OCI-LY3 (cell line): Measurements from ENCODE around the gene PAMR1.

Source experiments
- H2AFZ ChIP-seq: fragments of 200-600, 300-600 bp; shearing (Covaris generic); 2 replicates; pipeline ENCODE4 v1.6.0; 2014; ENCODE audit warnings: antibody characterized with exemption, low read depth, low read length
- H3K27ac ChIP-seq: fragments of 200-600, 300-600 bp; sonication (generic); 2 replicates; pipeline ENCODE4 v1.5.1; 2014; ENCODE audit warnings: mild to moderate bottlenecking, low read length, moderate library complexity, mixed read lengths
- H3K27me3 ChIP-seq: fragments of 200-600, 300-600 bp; sonication (generic); 2 replicates; pipeline ENCODE4 v1.6.1; 2014; ENCODE audit warnings: low read depth, low read length, mixed read lengths
- H3K36me3 ChIP-seq: fragments of 200-600, 300-600 bp; sonication (generic); replicated peaks from 2 replicates; pipeline ENCODE3; 2014; ENCODE audit warnings: low read depth, low read length, mixed read lengths
- H3K4me1 ChIP-seq: fragments of 300-600, 200-600 bp; sonication (generic); 2 replicates; pipeline ENCODE4 v1.6.1; 2014; ENCODE audit warnings: low read length, mixed read lengths
- H3K4me2 ChIP-seq: fragments of 200-600, 300-600 bp; sonication (generic); 2 replicates; pipeline ENCODE4 v1.6.1; 2014; ENCODE audit warnings: low read length, mixed read lengths
- H3K4me3 ChIP-seq: fragments of 300-600, 200-600 bp; sonication (generic); 2 replicates; pipeline ENCODE4 v1.5.1; 2014; ENCODE audit warnings: antibody characterized with exemption, mild to moderate bottlenecking, low read length, moderate library complexity
- H3K79me2 ChIP-seq: fragments of 300-600, 200-600 bp; shearing (Covaris generic); 2 replicates; pipeline ENCODE4 v1.6.1; 2014; ENCODE audit warnings: mild to moderate bottlenecking, low read length, mixed read lengths
- H3K9ac ChIP-seq: fragments of 300-600, 200-600 bp; shearing (Covaris generic); 2 replicates; pipeline ENCODE4 v1.6.0; 2014; ENCODE audit warnings: mild to moderate bottlenecking, low read length, moderate library complexity
- H3K9me3 ChIP-seq: fragments of 200-600, 300-600 bp; shearing (Covaris generic); 2 replicates; pipeline ENCODE4 v1.6.1; 2014; ENCODE audit warnings: low read length, mixed read lengths; ENCODE audit not compliant: insufficient read depth
- H4K20me1 ChIP-seq: fragments of 200-600, 300-600 bp; sonication (generic); 2 replicates; pipeline ENCODE4 v1.6.1; 2016; ENCODE audit warnings: low read length, mixed read lengths; ENCODE audit not compliant: insufficient read depth
- EZH2phosphoT487 ChIP-seq: fragments of 200-600 bp; shearing (Covaris generic); IDR thresholded peaks from 2 replicates; pipeline ENCODE4 v1.6.1; 2018; ENCODE audit warnings: antibody characterized with exemption, mixed run types, low read depth
- TF ChIP-seq, protein P1 (sequence below): fragments of 200-600, 300-600 bp; sonication (generic); IDR thresholded peaks from 2 replicates; pipeline ENCODE4 v1.5.1; 2014; ENCODE audit warnings: antibody characterized with exemption, low read length, low read depth

The PAMR1 gene

DNA sequence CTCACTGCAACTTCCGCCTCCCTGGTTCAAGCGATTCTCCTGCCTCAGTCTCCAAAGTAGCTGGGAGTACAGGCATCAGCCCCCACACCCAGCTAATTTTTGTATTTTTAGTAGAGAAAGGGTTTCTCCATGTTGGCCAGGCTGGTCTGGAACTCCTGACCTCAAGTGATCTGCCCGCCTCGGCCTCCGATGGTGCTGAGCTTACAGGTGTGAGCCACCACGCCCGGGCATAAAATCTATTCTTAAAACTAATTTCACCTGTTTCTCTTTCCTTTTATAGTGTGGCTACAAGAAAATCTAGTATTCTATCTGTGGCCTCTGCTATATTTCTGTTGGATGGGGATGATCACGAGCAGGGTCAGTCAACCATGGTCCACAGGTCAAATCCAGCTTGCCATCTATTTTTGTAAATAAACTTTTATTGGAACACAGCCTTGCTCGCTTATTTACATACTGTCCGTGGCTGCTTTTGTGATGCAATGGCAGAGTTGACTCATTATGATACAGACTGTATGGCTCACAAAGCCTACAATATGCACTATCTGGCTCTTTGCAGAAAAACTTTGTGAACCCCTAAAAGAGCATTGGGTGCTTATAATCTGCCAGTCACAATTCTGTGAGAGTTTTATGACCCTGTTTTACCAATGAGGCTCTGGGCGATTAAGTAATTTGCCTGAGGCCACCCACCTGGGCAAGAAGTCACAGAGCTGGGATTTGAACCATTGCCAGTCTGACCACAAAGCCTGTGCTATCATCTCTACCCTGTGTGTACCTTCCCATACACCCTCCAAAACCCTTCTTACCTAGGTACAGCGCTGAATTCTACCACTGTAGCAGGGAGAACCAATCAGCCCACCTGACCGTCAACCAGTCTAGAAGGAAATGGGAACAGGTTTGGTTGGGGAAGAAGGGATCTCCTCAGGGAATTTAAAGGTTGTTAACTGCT lies 134.4 kb downstream of the PAMR1 start:
- peaks cover 15% of the 10 kb centered on the region for H3K4me1 ChIP-seq
- H4K20me1 ChIP-seq = no peaks in the 10 kb centered on the region
- no peak overlapping the region for H2AFZ ChIP-seq
- H3K4me3 ChIP-seq = peak overlapping the region; percentile 41
- no peaks in the 10 kb centered on the region for H3K9me3 ChIP-seq
- no peak for TF ChIP-seq EZH2phosphoT487
- TF ChIP-seq, protein P1, sequence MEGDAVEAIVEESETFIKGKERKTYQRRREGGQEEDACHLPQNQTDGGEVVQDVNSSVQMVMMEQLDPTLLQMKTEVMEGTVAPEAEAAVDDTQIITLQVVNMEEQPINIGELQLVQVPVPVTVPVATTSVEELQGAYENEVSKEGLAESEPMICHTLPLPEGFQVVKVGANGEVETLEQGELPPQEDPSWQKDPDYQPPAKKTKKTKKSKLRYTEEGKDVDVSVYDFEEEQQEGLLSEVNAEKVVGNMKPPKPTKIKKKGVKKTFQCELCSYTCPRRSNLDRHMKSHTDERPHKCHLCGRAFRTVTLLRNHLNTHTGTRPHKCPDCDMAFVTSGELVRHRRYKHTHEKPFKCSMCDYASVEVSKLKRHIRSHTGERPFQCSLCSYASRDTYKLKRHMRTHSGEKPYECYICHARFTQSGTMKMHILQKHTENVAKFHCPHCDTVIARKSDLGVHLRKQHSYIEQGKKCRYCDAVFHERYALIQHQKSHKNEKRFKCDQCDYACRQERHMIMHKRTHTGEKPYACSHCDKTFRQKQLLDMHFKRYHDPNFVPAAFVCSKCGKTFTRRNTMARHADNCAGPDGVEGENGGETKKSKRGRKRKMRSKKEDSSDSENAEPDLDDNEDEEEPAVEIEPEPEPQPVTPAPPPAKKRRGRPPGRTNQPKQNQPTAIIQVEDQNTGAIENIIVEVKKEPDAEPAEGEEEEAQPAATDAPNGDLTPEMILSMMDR = no peak
- H3K36me3 ChIP-seq = no peaks in the 10 kb centered on the region
- H3K79me2 ChIP-seq = no peaks in the 10 kb centered on the region
- no peak overlapping the region for H3K27ac ChIP-seq
- H3K27me3 ChIP-seq = peaks cover 29% of the 10 kb centered on the region
- peak overlapping the region; percentile 63 for H3K4me2 ChIP-seq
- no peak overlapping the region for H3K9ac ChIP-seq

GRCh38 chr11:35389897-35390465 lies 135.4 kb downstream of the PAMR1 start:
- Histone ChIP-seq H2AFZ (no peak overlapping the region), H3K27me3 (peaks cover 29% of the 10 kb centered on the region), H3K9me3 (no peaks in the 10 kb centered on the region), H3K4me2 (no peak overlapping the region), H3K27ac (no peak overlapping the region), H3K79me2 (no peaks in the 10 kb centered on the region), H4K20me1 (no peaks in the 10 kb centered on the region), H3K36me3 (no peaks in the 10 kb centered on the region), H3K9ac (no peak overlapping the region), H3K4me1 (peaks cover 15% of the 10 kb centered on the region), H3K4me3 (no peak overlapping the region)
- TF ChIP-seq, protein P1 = no peak
- TF ChIP-seq EZH2phosphoT487 = no peak

GRCh38 chr11:35389112-35389511 lies 136.3 kb downstream of the PAMR1 start:
- Histone ChIP-seq H3K4me1 (peaks cover 15% of the 10 kb centered on the region), H3K4me2 (no peak overlapping the region), H4K20me1 (no peaks in the 10 kb centered on the region), H3K36me3 (no peaks in the 10 kb centered on the region), H3K4me3 (no peak overlapping the region), H3K9ac (no peak overlapping the region), H3K9me3 (no peaks in the 10 kb centered on the region), H3K79me2 (no peaks in the 10 kb centered on the region), H3K27me3 (peaks cover 23% of the 10 kb centered on the region), H3K27ac (no peak overlapping the region), H2AFZ (no peak overlapping the region)
- TF ChIP-seq, protein P1 = no peak
- TF ChIP-seq EZH2phosphoT487 = no peak

- Histone ChIP-seq H3K9ac (no peak overlapping the region), H3K4me3 (no peak overlapping the region)
These were observed 137.4 kb downstream of the PAMR1 start for GRCh38 chr11:35388061-35388460.

More at GRCh38 chr11:35388061-35388460, 137.4 kb downstream of the PAMR1 start:
- no peak for TF ChIP-seq EZH2phosphoT487
- no peak overlapping the region for H3K27ac ChIP-seq
- no peaks in the 10 kb centered on the region for H4K20me1 ChIP-seq
- no peak overlapping the region for H2AFZ ChIP-seq
- H3K9me3 ChIP-seq = no peaks in the 10 kb centered on the region
- no peaks in the 10 kb centered on the region for H3K36me3 ChIP-seq
- peaks cover 14% of the 10 kb centered on the region for H3K27me3 ChIP-seq
- no peaks in the 10 kb centered on the region for H3K79me2 ChIP-seq
- H3K4me1 ChIP-seq = peaks cover 15% of the 10 kb centered on the region
- no peak overlapping the region for H3K4me2 ChIP-seq
